HG03097 (cell line): ENCODE data around the gene UBE2D1.

Experiments
- ATAC-seq: cut with Tn5 transposase; IDR thresholded peaks from one replicate; pipeline ENCODE4 v1.9.1; 2021; ENCODE audit not compliant: unreplicated experiment, low FRiP score

The UBE2D1 gene

DNA sequence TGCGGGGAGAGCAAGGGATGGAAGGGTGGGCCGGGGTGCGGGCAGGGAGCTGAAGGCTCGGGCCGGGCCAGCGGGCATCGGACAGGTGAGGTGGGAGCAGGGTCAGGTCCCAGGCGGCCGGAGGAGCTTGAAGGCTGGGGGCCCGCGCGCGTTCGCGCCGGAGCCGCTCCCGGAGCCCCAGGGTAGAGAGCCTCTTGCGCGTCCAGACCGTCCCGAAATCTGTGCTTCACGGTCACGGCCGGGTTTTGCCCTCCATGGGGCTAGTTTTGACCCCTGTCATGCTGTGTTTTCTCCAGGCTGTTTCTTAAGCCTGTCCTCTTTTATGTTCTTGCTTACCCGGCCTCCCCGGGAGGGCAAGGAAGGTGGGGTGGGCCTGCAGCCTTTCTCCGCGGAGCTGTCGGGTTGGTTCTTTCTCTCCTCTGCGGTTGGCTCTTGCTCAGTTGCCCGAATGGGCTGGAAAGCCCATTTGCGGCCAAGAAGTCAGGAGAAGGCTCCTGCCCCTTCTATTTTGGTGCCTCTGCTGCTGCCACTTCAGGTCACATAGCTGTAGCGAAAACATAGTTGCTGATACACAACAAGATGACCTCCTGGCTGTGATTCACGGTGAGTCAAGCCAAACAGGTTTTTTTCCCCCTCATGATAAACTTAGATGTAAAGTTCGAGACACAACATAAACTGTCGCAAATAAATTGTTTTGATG is 650 bp downstream of the UBE2D1 start:
- peak; percentile 36 for ATAC-seq

DNA sequence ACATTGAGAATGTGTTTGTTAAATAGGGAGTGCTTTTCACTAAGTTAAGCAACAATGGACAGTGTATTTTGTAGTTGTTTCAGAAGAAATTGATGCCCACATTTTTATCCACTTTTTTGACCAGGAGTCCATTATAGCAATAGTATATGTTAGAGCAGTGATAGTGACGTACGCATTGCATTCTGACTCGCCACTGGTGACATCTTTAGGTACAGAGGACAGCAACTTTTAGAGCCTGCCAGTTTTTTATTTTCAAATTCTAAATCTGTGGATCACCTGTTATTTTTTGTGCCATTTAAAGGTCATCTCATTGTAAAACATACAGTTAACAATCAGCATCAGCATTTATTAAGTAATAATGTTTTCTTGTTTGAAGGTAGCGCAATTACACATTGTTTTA is 1.4 kb downstream of the UBE2D1 start:
- ATAC-seq: no peak

DNA sequence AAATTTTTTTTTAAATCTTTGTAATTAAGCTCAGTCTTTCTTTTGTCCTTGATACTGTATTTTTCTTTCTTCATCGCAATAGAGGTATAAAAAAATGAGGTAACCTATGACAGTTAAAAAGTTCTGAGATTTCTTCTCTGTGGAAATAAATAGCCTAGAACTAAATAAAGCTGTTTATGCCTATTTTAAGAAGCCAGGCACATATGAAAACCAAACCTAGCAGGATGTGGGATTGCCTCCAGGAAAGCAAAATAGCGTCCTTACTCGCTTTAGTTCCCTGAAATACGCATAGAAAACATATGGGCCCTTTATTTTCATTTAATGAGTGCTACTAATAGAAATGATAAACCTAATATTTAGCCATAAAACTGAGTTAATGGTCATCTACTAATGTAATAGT is 6.6 kb downstream of the UBE2D1 start:
- ATAC-seq: no peak

- no peak for ATAC-seq
Observed at GRCh38 chr10:58341947-58342346, 7.1 kb downstream of the UBE2D1 start.

- no peak for ATAC-seq
Observed at GRCh38 chr10:58347967-58348366, 13.2 kb downstream of the UBE2D1 start.

DNA sequence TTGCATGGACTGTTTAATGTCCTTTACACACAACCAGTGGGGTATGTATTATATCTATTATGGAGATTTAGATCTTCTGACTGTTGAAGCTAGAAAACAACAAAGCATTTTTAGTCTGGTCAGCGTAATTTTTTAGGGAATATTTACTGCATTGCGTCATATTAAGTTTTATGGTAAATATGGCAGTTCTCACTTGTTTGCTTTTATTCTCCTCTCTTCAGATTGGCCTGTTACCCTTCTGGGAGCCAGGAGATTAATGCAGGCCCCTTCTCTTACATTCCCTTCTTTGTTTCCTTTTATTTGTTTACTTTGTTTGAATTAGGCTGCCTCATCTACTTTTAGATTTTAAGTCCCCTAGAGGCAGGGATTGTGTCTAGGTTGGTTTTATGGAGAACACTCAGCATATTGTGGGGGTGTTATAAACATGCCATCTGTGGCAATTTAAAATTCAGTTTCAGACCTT is 13.8 kb downstream of the UBE2D1 start:
- no peak for ATAC-seq

GRCh38 chr10:58350023-58350422 is 15.2 kb downstream of the UBE2D1 start:
- ATAC-seq: no peak

GRCh38 chr10:58350619-58351323 is 16.0 kb downstream of the UBE2D1 start:
- ATAC-seq: no peak

DNA sequence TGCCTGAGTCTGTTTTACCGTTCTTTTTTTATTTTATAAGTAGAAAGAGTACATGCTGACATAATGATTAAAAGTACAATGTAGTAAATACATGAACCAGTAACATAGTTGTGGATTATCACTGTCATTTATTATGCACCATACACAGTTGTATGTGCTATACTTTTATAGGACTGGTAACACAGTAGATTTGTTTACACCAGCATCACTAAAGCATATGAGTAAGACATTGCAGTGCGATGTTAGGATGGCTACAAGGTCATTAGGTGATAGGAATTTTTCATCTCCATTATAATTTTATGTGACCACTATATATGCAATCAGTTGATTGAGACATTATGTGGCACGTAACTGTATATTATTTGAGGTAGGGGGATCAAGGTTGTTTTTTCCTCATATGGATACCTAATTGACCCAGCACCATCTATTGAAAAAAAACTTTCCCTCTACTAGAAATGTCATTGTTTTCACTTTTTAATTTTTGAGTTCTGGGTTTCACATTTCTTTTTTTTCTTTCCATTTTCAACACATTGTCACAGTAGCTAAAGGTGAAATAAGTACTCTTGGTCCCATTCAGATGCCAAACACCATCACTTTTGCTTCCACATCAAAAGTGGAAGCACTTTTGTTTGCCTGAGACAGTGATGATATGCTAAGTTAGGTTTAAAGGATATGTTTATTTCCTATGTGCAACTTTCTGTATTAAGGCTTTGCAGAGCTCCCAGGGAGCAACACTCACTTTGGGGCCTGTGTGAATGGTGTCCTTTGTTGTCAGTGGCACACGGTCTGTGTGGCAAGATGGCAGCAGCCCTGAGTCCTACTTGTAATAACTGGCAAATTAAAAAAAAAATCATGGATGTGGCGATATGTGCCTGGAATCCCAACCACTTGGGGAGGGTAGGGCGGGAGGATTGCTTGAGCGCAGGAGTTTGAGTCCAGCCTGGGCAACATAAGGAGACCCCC is 17.1 kb downstream of the UBE2D1 start:
- ATAC-seq: no peak

- no peak for ATAC-seq
Observed at GRCh38 chr10:58352956-58353610, 18.3 kb downstream of the UBE2D1 start.

- ATAC-seq: no peak
Observed at GRCh38 chr10:58356756-58357155, 21.9 kb downstream of the UBE2D1 start.

DNA sequence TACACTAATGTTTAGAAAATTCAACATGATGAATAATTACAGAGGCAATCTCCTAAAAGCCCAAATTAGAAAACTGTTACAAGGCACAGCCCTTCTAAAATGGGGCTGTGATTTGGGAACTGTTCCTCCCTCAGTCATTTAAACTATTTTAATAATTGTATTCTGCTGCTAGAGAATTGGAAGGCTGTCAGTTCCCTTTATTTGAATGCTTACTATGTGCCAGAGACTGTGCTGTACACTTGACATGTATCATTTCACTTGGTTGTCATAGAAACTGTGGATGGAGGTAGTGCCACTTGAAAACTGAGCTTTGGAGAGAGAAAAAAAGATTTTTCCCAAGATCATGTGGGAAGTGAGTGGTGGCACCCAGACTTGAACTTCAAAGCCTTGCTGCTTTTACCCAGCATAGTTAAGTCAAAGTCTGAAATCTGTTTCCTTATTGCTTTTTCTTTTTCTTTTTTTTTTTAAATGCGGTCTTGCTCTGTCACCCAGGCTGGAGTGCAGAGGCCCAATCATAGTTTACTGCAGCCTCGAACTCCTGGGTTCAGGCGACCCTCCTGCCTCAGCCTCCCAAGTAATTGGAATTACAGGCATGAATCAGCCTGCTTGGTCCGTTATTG is 23.6 kb downstream of the UBE2D1 start:
- no peak for ATAC-seq

DNA sequence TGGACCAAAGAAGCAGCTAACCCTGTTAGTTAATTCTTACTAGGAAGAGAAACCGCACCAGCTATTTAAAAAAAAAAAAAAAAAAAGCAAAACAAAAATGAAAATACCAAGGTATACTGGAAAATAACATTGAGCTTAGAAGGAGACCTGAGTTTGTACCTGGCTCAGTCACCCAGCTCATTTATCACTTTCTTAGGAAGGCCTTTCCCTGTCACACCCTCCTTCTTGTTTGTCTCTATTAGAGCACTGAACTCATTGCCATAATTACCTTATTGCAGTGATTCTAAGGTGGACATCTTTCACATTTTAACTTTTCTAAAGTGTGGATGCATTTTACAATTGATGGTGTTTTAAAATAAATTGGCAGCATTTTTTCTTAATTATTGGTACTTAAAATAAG is 24.1 kb downstream of the UBE2D1 start:
- no peak for ATAC-seq

- no peak for ATAC-seq
Observed at GRCh38 chr10:58359541-58359940, 24.7 kb downstream of the UBE2D1 start.

- no peak for ATAC-seq
Observed at GRCh38 chr10:58360412-58361004, 25.7 kb downstream of the UBE2D1 start.

- no peak for ATAC-seq
Observed at GRCh38 chr10:58361353-58361752, 26.5 kb downstream of the UBE2D1 start.

DNA sequence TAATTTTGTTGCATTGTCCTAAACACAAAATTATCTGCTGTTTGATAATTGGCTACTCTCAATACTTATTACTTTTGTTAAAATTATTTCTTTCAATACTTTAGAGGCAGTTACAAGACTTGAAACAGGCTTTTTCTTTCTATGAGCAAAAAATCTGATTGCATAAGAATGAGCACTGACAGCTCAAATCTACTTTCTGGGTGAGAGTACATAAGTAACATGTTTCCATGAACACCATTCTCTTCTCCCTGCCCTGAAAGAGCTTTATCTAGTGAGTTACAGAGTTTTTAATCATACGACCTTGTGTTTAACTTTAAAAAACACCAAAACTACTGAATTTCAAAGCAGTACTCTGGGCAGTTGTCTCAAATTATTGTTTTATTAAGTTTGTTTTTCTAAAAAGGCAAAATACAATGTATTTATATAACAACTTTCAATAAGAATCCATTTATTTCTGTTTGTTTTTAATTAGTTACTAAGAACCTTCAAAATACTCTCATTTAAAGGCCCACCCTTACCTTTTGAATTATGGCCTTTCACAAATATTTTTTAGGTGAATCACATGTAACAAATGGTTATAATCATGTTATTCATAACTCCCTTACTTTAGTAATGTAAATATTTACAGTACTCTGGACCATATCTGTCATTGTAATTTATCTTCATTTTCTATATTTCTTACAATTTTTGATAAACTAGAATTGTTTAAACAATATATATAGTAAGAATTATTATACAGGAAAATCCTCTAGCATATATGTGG is 27.4 kb downstream of the UBE2D1 start:
- ATAC-seq: no peak

DNA sequence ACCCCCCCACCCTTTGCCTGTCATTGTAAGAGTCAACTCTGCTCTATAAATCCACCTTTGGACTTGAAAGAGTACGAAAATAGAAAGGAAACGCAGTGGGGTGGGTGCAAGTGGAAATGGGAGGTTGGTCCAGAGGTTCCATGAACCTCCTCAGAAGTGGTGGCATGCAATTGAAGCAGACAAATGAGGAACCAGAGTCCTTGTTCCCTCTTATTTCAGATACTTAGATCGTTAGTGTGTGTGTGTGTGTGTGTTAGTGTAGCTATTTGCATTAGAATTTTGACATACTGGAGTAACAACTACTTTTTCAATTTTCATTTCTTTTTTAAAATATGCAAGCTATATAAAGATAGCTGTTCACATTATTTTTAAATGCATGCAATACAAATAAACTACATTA is 32.3 kb downstream of the UBE2D1 start:
- ATAC-seq: no peak

- no peak for ATAC-seq
Observed at GRCh38 chr10:58371473-58371872, 36.7 kb downstream of the UBE2D1 start.
